HG02852 (cell line): ENCODE results near the gene UACA.
"Not testable (repeated sequence)": the region's sequence is repeated elsewhere in the genome, so short reads cannot be mapped to it uniquely, and the experiment has no call there.

Experiments
- ATAC-seq: cut with Tn5 transposase; IDR thresholded peaks from one replicate; pipeline ENCODE4 v1.9.1; 2021; ENCODE audit warnings: mild to moderate bottlenecking, moderate library complexity; ENCODE audit not compliant: unreplicated experiment

UACA gene

GRCh38 chr15:70629735-70630273 lies 133.6 kb downstream of the UACA start:
- no peak for ATAC-seq

GRCh38 chr15:70628549-70628896 lies 134.8 kb downstream of the UACA start:
- ATAC-seq: no peak

DNA sequence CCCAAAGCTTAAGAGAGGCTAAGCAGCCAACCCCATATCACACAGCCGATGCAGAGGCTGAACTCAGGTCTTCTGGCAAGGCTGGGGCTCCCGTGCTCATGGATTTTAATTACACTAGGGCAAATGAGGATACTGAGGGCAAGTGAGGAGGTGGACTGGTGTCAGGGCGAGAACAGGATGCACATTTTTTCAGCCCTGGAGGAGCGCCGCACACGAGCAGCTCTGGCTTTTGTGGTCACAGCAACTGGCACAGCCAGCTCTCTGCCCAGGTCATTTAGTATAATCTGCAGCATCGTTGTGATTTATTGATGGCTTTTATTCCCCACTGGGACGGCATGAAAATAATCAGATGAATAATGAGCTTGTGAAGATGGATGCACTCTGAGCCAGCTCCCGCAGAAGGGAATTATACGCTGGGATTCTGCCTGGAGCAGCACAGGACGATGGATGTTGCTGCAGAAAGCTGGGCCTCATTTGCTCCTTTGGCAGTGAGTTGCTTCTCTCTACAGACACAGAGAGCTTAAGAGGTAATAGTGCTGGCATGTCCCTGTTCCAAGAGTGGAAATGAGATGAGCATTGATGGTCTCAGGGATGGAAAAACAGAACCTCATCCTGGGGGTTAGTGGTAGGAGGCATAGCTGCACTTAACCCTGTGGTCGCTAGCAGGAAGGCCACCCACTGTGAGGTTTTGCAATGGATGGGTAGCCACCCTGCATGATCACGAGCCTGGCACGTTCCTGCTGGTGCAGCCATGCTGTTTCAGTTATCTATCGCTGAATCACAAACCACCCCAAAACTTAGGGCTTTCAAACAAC lies 135.4 kb downstream of the UACA start:
- no peak for ATAC-seq

GRCh38 chr15:70627322-70627721 lies 136.0 kb downstream of the UACA start:
- ATAC-seq: no peak

DNA sequence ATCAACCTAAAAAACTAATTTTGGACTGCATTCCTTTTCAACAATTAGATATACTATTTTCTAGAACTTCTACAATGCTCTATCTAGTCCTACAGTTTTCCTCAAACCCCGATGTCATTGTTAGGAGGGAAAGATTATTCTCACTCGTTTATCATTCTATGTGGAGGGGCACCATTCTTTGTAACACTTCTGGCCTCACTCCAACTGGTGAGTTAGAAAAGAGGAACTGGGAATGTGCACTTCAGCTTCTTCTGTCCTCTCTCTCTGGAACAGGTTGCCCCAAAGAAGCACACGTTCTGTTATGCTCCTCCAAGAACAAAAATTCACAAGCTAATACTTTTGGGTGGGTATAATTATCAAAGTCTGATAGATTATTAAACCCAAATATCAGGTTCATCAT lies 137.9 kb downstream of the UACA start:
- ATAC-seq: no peak

GRCh38 chr15:70625011-70625410 lies 138.3 kb downstream of the UACA start:
- no peak for ATAC-seq

DNA sequence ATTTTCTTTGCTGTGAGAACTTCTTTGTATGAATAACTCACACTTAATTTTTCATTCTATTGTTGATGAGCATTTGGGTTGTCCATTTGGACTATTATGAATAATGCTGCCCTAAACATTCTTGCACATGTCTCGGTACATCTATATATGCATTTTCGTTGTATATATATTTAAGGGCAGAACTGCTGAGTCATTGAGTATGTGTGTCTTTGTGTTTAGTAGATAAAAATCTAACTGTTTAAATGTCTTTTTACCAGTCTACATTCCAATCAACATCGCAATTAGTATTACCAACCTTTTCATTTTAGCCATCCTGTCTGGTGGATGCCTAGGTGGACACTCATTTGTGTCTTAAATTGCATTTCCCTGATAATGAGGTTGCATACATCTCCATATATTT lies 144.4 kb downstream of the UACA start:
- ATAC-seq: no peak

DNA sequence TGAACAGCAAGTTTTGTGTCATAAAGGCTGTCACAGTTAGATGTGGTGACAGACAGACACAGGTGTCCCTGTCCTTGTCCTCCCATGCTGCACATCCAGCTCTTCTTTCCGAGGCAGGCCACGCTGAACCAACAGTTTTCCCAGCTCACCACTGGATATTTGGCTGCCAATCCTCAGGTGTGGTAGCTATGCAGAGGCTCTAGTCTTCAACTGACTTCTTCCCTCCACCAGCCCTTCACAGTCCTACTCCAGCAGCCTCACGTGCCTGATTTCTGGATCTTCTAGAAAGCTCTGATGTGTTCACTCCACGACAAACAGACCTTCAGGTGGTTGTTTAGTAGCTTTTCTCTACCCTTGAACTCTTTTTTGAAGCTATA lies 145.5 kb downstream of the UACA start:
- no peak for ATAC-seq

DNA sequence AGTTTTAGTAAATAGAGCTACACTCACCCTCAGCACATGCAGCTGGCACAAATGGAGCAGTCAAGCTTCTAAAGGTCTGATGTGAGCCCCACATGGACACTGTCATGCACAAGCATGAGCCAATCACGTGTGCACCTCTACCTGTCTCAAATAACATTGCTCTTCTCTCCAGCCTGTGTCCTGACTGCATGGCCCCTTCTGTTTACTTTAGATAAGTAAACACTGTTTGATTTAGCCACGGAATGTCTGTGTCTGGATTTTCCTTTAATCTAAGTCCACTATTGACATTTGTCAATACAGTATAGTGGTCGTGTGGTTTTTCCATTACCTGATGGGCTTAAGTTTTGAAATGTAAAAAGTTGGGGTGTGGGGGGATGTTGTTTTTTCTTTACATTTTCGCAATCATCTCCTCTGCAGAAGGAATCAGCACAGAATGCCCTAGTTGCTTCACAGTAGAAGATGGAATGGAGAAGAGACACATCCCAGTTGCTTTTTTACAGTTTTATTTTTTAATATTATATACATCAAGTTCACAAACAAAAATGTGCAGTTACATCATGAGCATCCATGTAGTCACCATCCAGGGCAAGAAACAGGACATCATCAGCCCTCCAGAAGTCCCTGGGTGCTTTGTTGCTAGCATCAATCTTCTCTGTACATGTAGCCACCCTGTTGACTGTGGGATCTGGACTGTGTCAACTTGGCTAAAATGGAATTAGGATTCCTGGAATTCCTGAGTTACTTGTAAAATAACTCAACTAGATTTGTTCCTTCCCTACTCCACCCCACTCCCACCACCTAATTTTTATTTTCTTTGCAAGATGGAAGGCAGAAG lies 146.1 kb downstream of the UACA start:
- ATAC-seq: no peak

DNA sequence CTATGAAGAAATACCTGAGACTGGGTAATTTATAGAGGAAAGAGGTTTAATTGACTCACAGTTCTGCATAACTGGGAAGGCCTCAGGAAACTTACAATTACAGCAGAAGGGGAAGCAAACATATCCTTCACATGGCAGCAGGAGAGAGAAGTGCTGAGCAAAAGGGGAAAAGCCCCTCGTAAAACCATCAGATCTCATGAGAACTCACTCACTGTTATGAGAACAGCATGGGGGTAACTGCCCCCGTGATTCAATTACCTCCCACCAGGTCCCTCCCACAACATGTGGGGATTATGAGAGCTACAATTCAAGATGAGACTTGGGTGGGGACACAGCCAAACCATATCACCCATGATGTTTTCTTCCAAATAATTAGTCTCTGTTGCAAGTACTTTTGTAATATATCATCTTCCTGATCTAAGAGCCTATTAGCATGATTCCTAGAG lies 147.0 kb downstream of the UACA start:
- not testable (repeated sequence) for ATAC-seq

GRCh38 chr15:70615435-70616310 lies 147.7 kb downstream of the UACA start:
- no peak for ATAC-seq

DNA sequence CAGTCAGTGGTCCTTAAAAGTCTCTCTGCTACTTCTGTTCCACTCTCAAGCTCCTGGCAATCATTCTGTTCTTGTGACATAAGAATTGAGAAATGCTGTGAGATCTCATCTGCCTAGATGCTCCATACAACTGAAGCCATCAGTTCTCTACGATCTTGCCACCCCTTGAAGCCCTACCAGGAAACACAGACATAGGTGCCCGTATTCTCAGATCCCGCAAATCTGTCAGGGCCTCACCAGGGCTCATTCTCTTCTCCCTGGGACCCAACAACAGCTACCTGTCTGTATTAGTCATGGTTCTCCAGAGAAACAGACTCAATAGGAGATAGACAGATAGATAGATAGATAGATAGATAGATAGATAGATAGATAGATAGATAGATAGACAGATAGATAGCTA lies 149.1 kb downstream of the UACA start:
- ATAC-seq: no peak

DNA sequence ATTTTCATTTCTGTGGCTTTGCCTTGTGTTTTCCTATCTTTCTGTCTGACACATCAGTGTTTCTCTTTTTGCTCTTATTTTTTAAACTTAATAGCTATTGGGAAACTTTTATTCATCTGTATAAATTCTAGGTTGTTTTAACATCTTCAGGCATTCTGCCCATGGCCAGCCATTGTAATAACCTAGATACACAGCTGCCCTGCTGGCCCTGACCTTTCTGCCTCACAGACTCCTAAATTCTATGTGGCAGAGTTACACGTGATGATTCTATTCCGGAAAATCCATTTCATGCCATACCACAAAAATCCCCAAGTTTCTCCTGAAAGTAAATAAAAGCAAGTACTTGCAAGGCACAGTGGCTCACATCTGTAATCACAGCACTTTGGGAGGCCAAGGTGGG lies 150.1 kb downstream of the UACA start:
- ATAC-seq: no peak

- no peak for ATAC-seq
Measured at GRCh38 chr15:70611286-70611685, 152.1 kb downstream of the UACA start.

- no peak for ATAC-seq
Measured at GRCh38 chr15:70610541-70610940, 152.8 kb downstream of the UACA start.

DNA sequence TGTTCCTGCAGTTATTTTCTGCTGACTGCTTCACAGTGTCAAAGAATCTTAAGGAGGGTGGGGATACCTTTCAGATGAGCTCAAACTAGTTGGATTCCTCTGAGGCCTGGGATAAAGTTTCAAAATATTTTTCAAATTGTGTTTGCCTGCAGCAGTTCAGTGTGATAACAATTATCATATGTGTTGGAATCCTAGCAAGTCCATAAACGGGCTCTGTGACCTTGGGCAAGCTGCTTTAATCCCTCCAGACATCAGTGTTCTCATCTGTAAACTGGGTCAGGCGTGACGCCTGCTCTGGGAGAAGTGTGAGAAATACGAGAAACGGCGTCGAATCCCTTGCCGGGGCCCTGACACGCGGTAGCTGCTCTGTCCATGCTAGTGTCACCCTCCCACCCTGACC lies 153.5 kb downstream of the UACA start:
- no peak for ATAC-seq

- no peak for ATAC-seq
Measured at GRCh38 chr15:70608144-70608543, 155.2 kb downstream of the UACA start.

DNA sequence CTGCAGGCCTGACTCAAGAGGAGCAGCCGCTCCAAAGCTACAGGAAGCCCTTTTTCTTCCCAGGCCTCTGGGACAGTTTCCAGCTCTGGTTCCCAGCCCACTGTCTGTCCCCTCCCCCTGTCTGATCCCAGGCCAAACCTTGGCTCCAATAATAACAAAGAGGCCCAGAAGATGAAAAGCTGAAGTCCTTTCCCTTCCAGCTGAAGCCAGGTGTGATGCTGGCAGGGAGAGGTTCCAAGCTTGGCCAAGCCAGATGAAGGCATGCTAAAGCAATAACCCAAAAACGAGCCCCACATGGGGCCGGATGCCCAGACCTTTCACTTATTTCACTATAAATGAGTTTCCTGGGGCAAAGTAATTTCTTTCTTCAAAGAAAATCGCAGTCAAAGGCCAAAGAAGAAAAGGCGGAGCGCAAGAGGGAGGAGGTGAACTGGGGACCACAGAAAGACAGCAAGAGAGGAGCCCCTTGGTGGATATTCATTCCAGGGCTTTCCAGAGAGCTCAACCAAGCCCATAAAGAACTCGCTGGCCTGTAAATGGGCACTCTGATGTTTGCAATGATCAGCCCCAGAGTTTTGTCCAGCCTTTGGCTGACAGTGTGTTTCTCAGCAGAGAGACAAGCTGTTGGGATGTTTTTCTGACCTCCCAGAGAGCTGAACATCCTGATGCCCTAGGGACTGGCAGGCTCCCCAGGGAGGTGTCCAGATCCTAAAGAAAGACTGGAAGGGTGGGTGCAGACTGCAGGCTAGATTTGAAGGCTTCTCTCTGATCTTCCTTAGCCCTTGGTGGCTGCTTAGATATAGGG lies 157.6 kb downstream of the UACA start:
- no peak for ATAC-seq

GRCh38 chr15:70604666-70605315 lies 158.6 kb downstream of the UACA start:
- ATAC-seq: no peak
